A172 (cell line): ENCODE measurements around the gene COL4A1. TPM values are rescaled to one million over a fixed set of nuclear protein-coding genes. Genes with fewer than 3 reads are reported as not detected.

Experiments
- DNase-seq: peaks from one replicate; pipeline ENCODE4 v3.0.0-alpha.2; 2015; ENCODE audit warnings: low spot score
- total RNA-seq: library from RNA; depleted of rRNA; stranded (reverse); fragments of >200 nt; shearing (Covaris generic); gene quantifications from 2 replicates; pipeline ENCODE4 v1.2.3, GENCODE V29; 2014

Gene COL4A1
- total RNA-seq, 1 experiment from 2014 or later, result 221 TPM

GRCh38 chr13:110341445-110342244, 34.7 kb upstream of the COL4A1 start:
- no peak for DNase-seq

GRCh38 chr13:110340812-110341444, 34.0 kb upstream of the COL4A1 start:
- DNase-seq, result peak; percentile 68

- DNase-seq, result no peak
Measured at GRCh38 chr13:110339975-110340550, 33.1 kb upstream of the COL4A1 start.

- no peak for DNase-seq
Measured at GRCh38 chr13:110339263-110339662, 32.3 kb upstream of the COL4A1 start.

GRCh38 chr13:110338441-110339101, 31.6 kb upstream of the COL4A1 start:
- DNase-seq, result no peak

GRCh38 chr13:110337247-110337646, 30.3 kb upstream of the COL4A1 start:
- DNase-seq, result no peak

- DNase-seq, result no peak
Measured at GRCh38 chr13:110336681-110337080, 29.7 kb upstream of the COL4A1 start.

- no peak for DNase-seq
Measured at GRCh38 chr13:110336108-110336507, 29.2 kb upstream of the COL4A1 start.

- DNase-seq, result peak; percentile 52
Measured at GRCh38 chr13:110334841-110335490, 28.0 kb upstream of the COL4A1 start.

GRCh38 chr13:110334256-110334655, 27.3 kb upstream of the COL4A1 start:
- no peak for DNase-seq

GRCh38 chr13:110333837-110334236, 26.9 kb upstream of the COL4A1 start:
- no peak for DNase-seq

GRCh38 chr13:110332750-110333149, 25.8 kb upstream of the COL4A1 start:
- no peak for DNase-seq

GRCh38 chr13:110331362-110331761, 24.4 kb upstream of the COL4A1 start:
- no peak for DNase-seq

GRCh38 chr13:110330491-110331011, 23.6 kb upstream of the COL4A1 start:
- DNase-seq, result no peak

GRCh38 chr13:110329798-110330461, 23.0 kb upstream of the COL4A1 start:
- no peak for DNase-seq

GRCh38 chr13:110329258-110329657, 22.3 kb upstream of the COL4A1 start:
- DNase-seq, result no peak

- DNase-seq, result no peak
Measured at GRCh38 chr13:110328573-110328972, 21.6 kb upstream of the COL4A1 start.

- DNase-seq, result no peak
Measured at GRCh38 chr13:110327051-110327721, 20.2 kb upstream of the COL4A1 start.

GRCh38 chr13:110326263-110326904, 19.4 kb upstream of the COL4A1 start:
- no peak for DNase-seq
